H9 (cell line): ENCODE measurements around the gene EVC. TPM values are rescaled to one million over a fixed set of nuclear protein-coding genes. Genes with fewer than 3 reads are reported as not detected.

Experiments used
- DNase-seq: peaks from one replicate; pipeline ENCODE4 v3.0.0-alpha.2; 2017
- H2AFZ ChIP-seq: one replicate; pipeline ENCODE4 v1.6.1; 2013; ENCODE audit warnings: mild to moderate bottlenecking, low read length, control low read depth, moderate library complexity
- H2AK5ac ChIP-seq: 2 replicates; pipeline ENCODE4 v1.6.1; 2013; ENCODE audit warnings: low read length, control low read depth, mixed read lengths; ENCODE audit not compliant: insufficient read length
- H2BK120ac ChIP-seq: one replicate; pipeline ENCODE4 v1.6.1; 2013; ENCODE audit warnings: low read depth, mild to moderate bottlenecking, low read length, control low read depth, inconsistent platforms; ENCODE audit not compliant: poor library complexity, severe bottlenecking
- H2BK12ac ChIP-seq: 2 replicates; pipeline ENCODE4 v1.6.1; 2013; ENCODE audit warnings: low read length, control low read depth, mixed read lengths, low read depth; ENCODE audit not compliant: insufficient read length
- H2BK15ac ChIP-seq: 2 replicates; pipeline ENCODE4 v1.6.1; 2013; ENCODE audit warnings: low read depth, low read length, control low read depth
- H2BK20ac ChIP-seq: one replicate; pipeline ENCODE4 v1.6.1; 2013; ENCODE audit warnings: low read depth, mild to moderate bottlenecking, low read length, control low read depth, inconsistent platforms; ENCODE audit not compliant: poor library complexity, severe bottlenecking
- H2BK5ac ChIP-seq: 2 replicates; pipeline ENCODE4 v1.6.1; 2013; ENCODE audit warnings: low read length, control low read depth, mixed read lengths; ENCODE audit not compliant: insufficient read length
- H3K14ac ChIP-seq: 2 replicates; pipeline ENCODE4 v1.6.1; 2013; ENCODE audit warnings: low read length, control low read depth; ENCODE audit not compliant: insufficient read depth
- H3K18ac ChIP-seq: 2 replicates; pipeline ENCODE4 v1.6.1; 2013; ENCODE audit warnings: low read depth, mild to moderate bottlenecking, mixed read lengths, low read length, control low read depth; ENCODE audit not compliant: insufficient read length
- H3K23ac ChIP-seq: 2 replicates; pipeline ENCODE4 v1.6.1; 2013; ENCODE audit warnings: low read length, control low read depth, mixed read lengths, low read depth; ENCODE audit not compliant: insufficient read length
- H3K23me2 ChIP-seq: 2 replicates; pipeline ENCODE4 v1.6.1; 2013; ENCODE audit warnings: low read depth, mild to moderate bottlenecking, mixed read lengths, low read length, control low read depth; ENCODE audit not compliant: insufficient read length, poor library complexity, severe bottlenecking
- H3K27ac ChIP-seq: 2 replicates; pipeline ENCODE4 v1.5.1; 2013; ENCODE audit warnings: low read length, control low read depth, mixed read lengths, low read depth; ENCODE audit not compliant: insufficient read length
- H3K27me3 ChIP-seq: 2 replicates; pipeline ENCODE4 v1.6.1; 2013; ENCODE audit warnings: low read length, control low read depth, inconsistent platforms; ENCODE audit not compliant: insufficient read depth
- H3K4ac ChIP-seq: 2 replicates; pipeline ENCODE4 v1.6.1; 2013; ENCODE audit warnings: low read depth, mild to moderate bottlenecking, control low read depth, inconsistent platforms, low read length, moderate library complexity
- H3K4me1 ChIP-seq: 2 replicates; pipeline ENCODE4 v1.6.1; 2013; ENCODE audit warnings: low read length, control low read depth, inconsistent platforms; ENCODE audit not compliant: insufficient read depth
- H3K4me2 ChIP-seq: 2 replicates; pipeline ENCODE4 v1.6.1; 2013; ENCODE audit warnings: low read length, control low read depth, mixed read lengths; ENCODE audit not compliant: insufficient read length, insufficient read depth
- H3K56ac ChIP-seq: 2 replicates; pipeline ENCODE4 v1.6.1; 2013; ENCODE audit warnings: low read depth, mild to moderate bottlenecking, mixed read lengths, low read length, control low read depth; ENCODE audit not compliant: insufficient read length
- H3K79me1 ChIP-seq: 2 replicates; pipeline ENCODE4 v1.6.1; 2013; ENCODE audit warnings: low read depth, mild to moderate bottlenecking, moderate library complexity, low read length, control low read depth, inconsistent platforms; ENCODE audit not compliant: insufficient read depth, poor library complexity, severe bottlenecking
- H3K79me2 ChIP-seq: 2 replicates; pipeline ENCODE4 v1.6.1; 2013; ENCODE audit warnings: low read length, control low read depth, inconsistent platforms; ENCODE audit not compliant: insufficient read depth
- H3K9ac ChIP-seq: 2 replicates; pipeline ENCODE4 v1.6.1; 2013; ENCODE audit warnings: low read length, control low read depth, mixed read lengths; ENCODE audit not compliant: insufficient read length; ENCODE audit errors: extremely low read depth
- H3K9me3 ChIP-seq: one replicate; pipeline ENCODE4 v1.6.1; 2013; ENCODE audit warnings: low read depth, low read length, inconsistent platforms; ENCODE audit not compliant: control insufficient read depth
- H3T11ph ChIP-seq: one replicate; pipeline ENCODE4 v1.6.1; 2013; ENCODE audit warnings: mild to moderate bottlenecking, low read length, control low read depth, inconsistent platforms
- H4K20me1 ChIP-seq: one replicate; pipeline ENCODE4 v1.6.1; 2013; ENCODE audit not compliant: control insufficient read depth, insufficient read length, insufficient read depth
- H4K5ac ChIP-seq: 2 replicates; pipeline ENCODE4 v1.6.1; 2013; ENCODE audit warnings: low read depth, mild to moderate bottlenecking, mixed read lengths, low read length, control low read depth; ENCODE audit not compliant: insufficient read length
- H4K8ac ChIP-seq: replicated peaks from 2 replicates; pipeline ENCODE4 v1.6.1; 2013; ENCODE audit warnings: low read length, control low read depth, mixed read lengths, low read depth; ENCODE audit not compliant: insufficient read length
- H4K91ac ChIP-seq: 2 replicates; pipeline ENCODE4 v1.6.1; 2013; ENCODE audit warnings: low read depth, mild to moderate bottlenecking, moderate library complexity, mixed read lengths, low read length, control low read depth; ENCODE audit not compliant: insufficient read length
- H3K27ac Mint-ChIP-seq, 3 experiments: 2 replicates in 2 of 3; 3 replicates in 1 of 3; pipeline ENCODE4 v1.8.0; 2020 to 2021; ENCODE audit warnings: mixed read lengths in 3 of 3, mild to moderate bottlenecking in 1 of 3, moderate library complexity in 1 of 3
- H3K27me3 Mint-ChIP-seq: 2 replicates; pipeline ENCODE4 v1.8.0; 2021; ENCODE audit warnings: low read depth, mild to moderate bottlenecking, moderate library complexity, mixed read lengths
- H3K36me3 Mint-ChIP-seq, 3 experiments: 2 replicates in 2 of 3; 3 replicates in 1 of 3; pipeline ENCODE4 v1.8.0; 2020 to 2021; ENCODE audit warnings: low read depth in 3 of 3, mixed read lengths in 3 of 3; ENCODE audit not compliant: insufficient read depth in 1 of 3
- H3K4me1 Mint-ChIP-seq, 2 experiments: 2 replicates each; pipeline ENCODE4 v1.8.0; 2020; ENCODE audit warnings: mixed read lengths in 2 of 2
- H3K4me3 Mint-ChIP-seq, 2 experiments: 2 replicates in 1 of 2; 3 replicates in 1 of 2; pipeline ENCODE4 v1.8.0; 2020 to 2021; ENCODE audit warnings: mild to moderate bottlenecking in 2 of 2, mixed read lengths in 2 of 2, moderate library complexity in 1 of 2
- H3K9me3 Mint-ChIP-seq, 2 experiments: 2 replicates in 1 of 2; 3 replicates in 1 of 2; pipeline ENCODE4 v1.8.0; 2020; ENCODE audit warnings: mild to moderate bottlenecking in 2 of 2, mixed read lengths in 2 of 2, moderate library complexity in 1 of 2
- CTCF ChIP-seq: fragments of 200-600 bp; sonication (generic); conservative IDR thresholded peaks from 3 replicates; pipeline ENCODE4 v1.8.0; 2021; ENCODE audit warnings: antibody characterized with exemption, mild to moderate bottlenecking
- WGBS: extraction: QIAGEN DNeasy Blood & Tissue Kit; methylation state at CpG from one replicate; pipeline ENCODE4 v1.1.7; 2013; ENCODE audit warnings: missing lambda C conversion rate, low lambda C conversion rate, mixed read lengths; ENCODE audit not compliant: insufficient read length; ENCODE audit errors: extremely low coverage; 5-methylcytosine and 5-hydroxymethylcytosine counted together
- total RNA-seq: library from RNA; stranded (reverse); gene quantifications from 2 replicates; pipeline ENCODE4 v1.2.1, GENCODE V29; 2021

EVC gene
- total RNA-seq, 1 experiment from 2014 or later: 10.1 TPM

- no peaks in the 10 kb centered on the region for H3K4me1 ChIP-seq
- H3K27me3 ChIP-seq: no peaks in the 10 kb centered on the region
- Mint-ChIP-seq H3K36me3 (peaks cover 49 to 65% (median 62%) of the 10 kb centered on the region in 3 experiments), H3K27ac (no peak overlapping the region), H3K9me3 (no peaks in the 10 kb centered on the region), H3K27me3 (no peaks in the 10 kb centered on the region), H3K4me1 (peaks cover 3 to 6% of the 10 kb centered on the region in 2 experiments; a peak in 1 of 4 replicates), H3K4me3 (no peak overlapping the region)
- no peak overlapping the region for H3K27ac ChIP-seq
- H2BK20ac ChIP-seq: no peak overlapping the region
- no peaks in the 10 kb centered on the region for H3K79me1 ChIP-seq
- H3K9me3 ChIP-seq: no peaks in the 10 kb centered on the region
- no peaks in the 10 kb centered on the region for H4K20me1 ChIP-seq
- H3T11ph ChIP-seq: no peak overlapping the region
- no peaks in the 10 kb centered on the region for H3K79me2 ChIP-seq
- no CpG with 5 or more reads among the region's 7 CpGs for WGBS
- no peak overlapping the region for H3K56ac ChIP-seq
- H3K4ac ChIP-seq: no peak overlapping the region
- H3K4me2 ChIP-seq: no peak overlapping the region
- H3K9ac ChIP-seq: no peak overlapping the region
- no peak overlapping the region for H4K91ac ChIP-seq
- no peak overlapping the region for H4K5ac ChIP-seq
- H2BK5ac ChIP-seq: no peak overlapping the region
- no peak overlapping the region for H2BK15ac ChIP-seq
- no peak for DNase-seq
- no peaks in the 10 kb centered on the region for H3K23me2 ChIP-seq
- H2BK12ac ChIP-seq: no peak overlapping the region
- H2AFZ ChIP-seq: no peak overlapping the region
- TF ChIP-seq CTCF: no peak
- no peak overlapping the region for H2AK5ac ChIP-seq
- no peak overlapping the region for H2BK120ac ChIP-seq
- no peak overlapping the region for H3K23ac ChIP-seq
- no peak overlapping the region for H3K14ac ChIP-seq
- H4K8ac ChIP-seq: no peak overlapping the region
- no peak overlapping the region for H3K18ac ChIP-seq
Observed at GRCh38 chr4:5813882-5814255, 102.9 kb downstream of the EVC start.
